ENCODE measurements around the gene TBC1D24.
A peak's percentile ranks its signal among the peaks of the same experiment; 100 is the strongest.

The TBC1D24 gene

GRCh38 chr16:2514333-2515179 is 39.6 kb downstream of the TBC1D24 start:
- DNase-seq = peak in 1 of 56 donors; percentile 35

GRCh38 chr16:2515180-2515851 is 40.4 kb downstream of the TBC1D24 start:
- DNase-seq = no peak

- DNase-seq = peak in 1 of 56 donors; percentile 41
These were observed 41.7 kb downstream of the TBC1D24 start for GRCh38 chr16:2516391-2517240.

- DNase-seq = no peak
These were observed 43.2 kb downstream of the TBC1D24 start for GRCh38 chr16:2517954-2518605.

- no peak for DNase-seq
These were observed 44.1 kb downstream of the TBC1D24 start for GRCh38 chr16:2518823-2519710.

GRCh38 chr16:2519711-2520080 is 44.8 kb downstream of the TBC1D24 start:
- no peak for DNase-seq

GRCh38 chr16:2520097-2520783 is 45.3 kb downstream of the TBC1D24 start, which contains the start of gene AMDHD2:
AMDHD2 (plus strand) TSS chr16:2520371; CDS start chr16:2520459, 88 bp downstream.
- peak in 55 of 56 donors; percentile 33 to 93 (median 81) for DNase-seq

- no peak for DNase-seq
These were observed 46.0 kb downstream of the TBC1D24 start for GRCh38 chr16:2520784-2521531.

GRCh38 chr16:2523801-2524231 is 48.9 kb downstream of the TBC1D24 start:
- no peak for DNase-seq

GRCh38 chr16:2524339-2524938 is 49.5 kb downstream of the TBC1D24 start:
- no peak for DNase-seq

- no peak for DNase-seq
These were observed 51.2 kb downstream of the TBC1D24 start for GRCh38 chr16:2526135-2526534.

- no peak for DNase-seq
These were observed 52.3 kb downstream of the TBC1D24 start for GRCh38 chr16:2527071-2527783.

GRCh38 chr16:2527784-2528100 is 52.8 kb downstream of the TBC1D24 start:
- no peak for DNase-seq

GRCh38 chr16:2528161-2529060 is 53.5 kb downstream of the TBC1D24 start:
- DNase-seq = no peak

GRCh38 chr16:2529061-2529931 is 54.4 kb downstream of the TBC1D24 start:
- DNase-seq = no peak
